ENCODE results near the gene TUBA1C. TPM values are rescaled to one million over a fixed set of nuclear protein-coding genes. Genes with fewer than 3 reads are reported as not detected.

The TUBA1C gene
- total RNA-seq, 1 experiment from 2014 or later = 1,376 TPM

DNA sequence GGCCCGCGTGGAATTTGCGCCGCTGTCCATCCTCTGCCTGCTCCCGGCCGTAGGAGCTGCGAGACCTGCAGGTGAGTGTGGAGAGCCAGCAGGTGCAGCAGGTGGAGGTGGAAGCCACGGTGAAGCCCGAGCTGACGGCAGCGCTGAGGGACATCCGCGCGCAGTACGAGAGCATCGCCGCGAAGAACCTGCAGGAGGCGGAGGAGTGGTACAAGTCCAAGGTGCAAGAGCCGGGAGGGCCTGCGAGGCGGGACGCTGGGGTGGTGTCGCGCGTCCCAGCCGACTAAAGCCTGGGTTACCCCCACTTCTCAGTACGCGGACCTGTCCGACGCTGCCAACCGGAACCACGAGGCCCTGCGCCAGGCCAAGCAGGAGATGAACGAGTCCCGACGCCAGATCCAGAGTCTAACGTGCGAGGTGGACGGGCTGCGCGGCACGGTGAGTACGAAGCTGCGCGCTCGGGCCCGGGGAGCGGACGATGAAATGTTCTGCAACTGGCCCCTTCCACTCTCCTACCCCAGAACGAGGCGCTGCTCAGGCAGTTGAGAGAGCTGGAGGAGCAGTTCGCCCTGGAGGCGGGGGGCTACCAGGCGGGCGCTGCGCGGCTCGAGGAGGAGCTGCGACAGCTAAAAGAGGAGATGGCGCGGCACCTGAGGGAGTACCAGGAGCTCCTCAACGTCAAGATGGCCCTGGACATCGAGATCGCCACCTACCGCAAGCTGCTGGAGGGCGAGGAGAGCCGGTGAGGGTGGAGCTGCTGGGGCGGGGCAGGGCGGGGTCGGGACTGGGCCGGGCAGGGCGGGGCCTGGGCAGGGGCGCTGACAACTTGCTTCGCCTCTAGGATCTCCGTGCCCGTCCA, 32.2 kb downstream of the TUBA1C start:
- Histone ChIP-seq H2AFZ (ENCODE audit: low read length) (peak overlapping the region; percentile 98), H3K4me2 (ENCODE audit: low read length) (peak overlapping the region; percentile 96), H3K27ac (ENCODE audit: low read length) (no peak overlapping the region), H3F3A (ENCODE audit: low read length, unreplicated experiment) (no peaks in the 10 kb centered on the region), H3K9ac (ENCODE audit: low read length) (no peak overlapping the region), H3K4me1 (ENCODE audit: insufficient read depth, low read length) (peaks cover 12% of the 10 kb centered on the region), H3K9me3 (ENCODE audit: low read length) (no peaks in the 10 kb centered on the region), H3K36me3 (ENCODE audit: low read depth, low read length) (no peaks in the 10 kb centered on the region), H3K9me2 (replicated peaks; ENCODE audit: low read length) (no peaks in the 10 kb centered on the region), H3K27me3 (ENCODE audit: low read length) (no peaks in the 10 kb centered on the region), H4K20me1 (ENCODE audit: low read length) (no peaks in the 10 kb centered on the region), H3K4me3 (ENCODE audit: low read length) (peak overlapping the region; percentile 68), H3K79me2 (ENCODE audit: low read length) (no peaks in the 10 kb centered on the region)
- ChIA-PET CTCF (interaction anchor here (0.6 to 2.1 kb wide), 15 partner anchors 8 to 241 kb away, joined by 3 to 14 read pairs (median 5); partner anchors contain the start of gene TROAP), POLR2A (ENCODE audit: unreplicated experiment) (interaction anchor here (0.7 to 1.1 kb wide), 2 partner anchors 26 to 29 kb away, joined by 3 to 4 read pairs; partner anchors contain the start of gene TROAP)
- ATAC-seq (peak; percentile 73), DNase-seq (peak; percentile 79)
- intact Hi-C loops (cut with micrococcal nuclease) = no loop called here
- TF ChIP-seq EZH2phosphoT487 (IDR thresholded peaks at IDR 0.05; ENCODE audit: borderline replicate concordance, low read length) (no peak), EZH2 (IDR thresholded peaks at IDR 0.05; ENCODE audit: low read length, unreplicated experiment) (no peak)
- TF ChIP-seq, protein P1, sequence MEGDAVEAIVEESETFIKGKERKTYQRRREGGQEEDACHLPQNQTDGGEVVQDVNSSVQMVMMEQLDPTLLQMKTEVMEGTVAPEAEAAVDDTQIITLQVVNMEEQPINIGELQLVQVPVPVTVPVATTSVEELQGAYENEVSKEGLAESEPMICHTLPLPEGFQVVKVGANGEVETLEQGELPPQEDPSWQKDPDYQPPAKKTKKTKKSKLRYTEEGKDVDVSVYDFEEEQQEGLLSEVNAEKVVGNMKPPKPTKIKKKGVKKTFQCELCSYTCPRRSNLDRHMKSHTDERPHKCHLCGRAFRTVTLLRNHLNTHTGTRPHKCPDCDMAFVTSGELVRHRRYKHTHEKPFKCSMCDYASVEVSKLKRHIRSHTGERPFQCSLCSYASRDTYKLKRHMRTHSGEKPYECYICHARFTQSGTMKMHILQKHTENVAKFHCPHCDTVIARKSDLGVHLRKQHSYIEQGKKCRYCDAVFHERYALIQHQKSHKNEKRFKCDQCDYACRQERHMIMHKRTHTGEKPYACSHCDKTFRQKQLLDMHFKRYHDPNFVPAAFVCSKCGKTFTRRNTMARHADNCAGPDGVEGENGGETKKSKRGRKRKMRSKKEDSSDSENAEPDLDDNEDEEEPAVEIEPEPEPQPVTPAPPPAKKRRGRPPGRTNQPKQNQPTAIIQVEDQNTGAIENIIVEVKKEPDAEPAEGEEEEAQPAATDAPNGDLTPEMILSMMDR (conservative IDR thresholded peaks at IDR 0.05; ENCODE audit: low read depth, low read length) = peak; percentile 32; the same call in 1 of the 2 replicates
- no TSS peak for BruUV-seq (replicated peaks)

GRCh38 chr12:49297695-49298060, 32.8 kb downstream of the TUBA1C start:
- DNase-seq (no peak), ATAC-seq (peak; percentile 16; the same call in 1 of the 2 replicates)
- ChIA-PET POLR2A (ENCODE audit: unreplicated experiment) (interaction anchor here (0.7 to 1.1 kb wide), 2 partner anchors 25 to 29 kb away, joined by 3 to 4 read pairs; partner anchors contain the start of gene TROAP), CTCF (interaction anchor here (0.6 to 2.1 kb wide), 14 partner anchors 9 to 283 kb away, joined by 3 to 14 read pairs (median 4); partner anchors contain the start of gene TROAP)
- H4K20me1 ChIP-seq (ENCODE audit: low read length) = no peaks in the 10 kb centered on the region
- TF ChIP-seq, protein P1 (conservative IDR thresholded peaks at IDR 0.05; ENCODE audit: low read depth, low read length) = no peak
- no peak for TF ChIP-seq EZH2 (IDR thresholded peaks at IDR 0.05; ENCODE audit: low read length, unreplicated experiment)
- no peak for TF ChIP-seq EZH2phosphoT487 (IDR thresholded peaks at IDR 0.05; ENCODE audit: borderline replicate concordance, low read length)
- no peaks in the 10 kb centered on the region for H3K9me3 ChIP-seq (ENCODE audit: low read length)
- H3K4me2 ChIP-seq (ENCODE audit: low read length) = peak overlapping the region; percentile 96
- BruUV-seq (replicated peaks) = no TSS peak
- no peaks in the 10 kb centered on the region for H3K36me3 ChIP-seq (ENCODE audit: low read depth, low read length)
- no peak overlapping the region for H3K27ac ChIP-seq (ENCODE audit: low read length)
- no peaks in the 10 kb centered on the region for H3F3A ChIP-seq (ENCODE audit: low read length, unreplicated experiment)
- H3K9ac ChIP-seq (ENCODE audit: low read length) = no peak overlapping the region
- intact Hi-C loops (cut with micrococcal nuclease) = loop anchor here (1.0 kb wide), 1 partner anchor 40 kb away; the partner anchor contains the start of gene C1QL4
- peaks cover 12% of the 10 kb centered on the region for H3K4me1 ChIP-seq (ENCODE audit: insufficient read depth, low read length)
- no peaks in the 10 kb centered on the region for H3K9me2 ChIP-seq (replicated peaks; ENCODE audit: low read length)
- no peaks in the 10 kb centered on the region for H3K27me3 ChIP-seq (ENCODE audit: low read length)
- H3K4me3 ChIP-seq (ENCODE audit: low read length) = peak overlapping the region; percentile 68
- H2AFZ ChIP-seq (ENCODE audit: low read length) = peak overlapping the region; percentile 84; the same call in 1 of the 2 replicates
- no peaks in the 10 kb centered on the region for H3K79me2 ChIP-seq (ENCODE audit: low read length)
